MM.1S (cell line): ENCODE data around the gene KRTAP10-2.
"Not testable (repeated sequence)": the region's sequence is repeated elsewhere in the genome, so short reads cannot be mapped to it uniquely, and the experiment has no call there.

Experiments used
- DNase-seq: peaks from one replicate; pipeline ENCODE4 v3.0.0-alpha.2; 2015
- H2AFZ ChIP-seq: fragments of 300-600 bp; sonication (generic); 2 replicates; pipeline ENCODE4 v1.6.0; 2016; ENCODE audit warnings: antibody characterized with exemption, low read length
- H3F3A ChIP-seq: fragments of 300-600 bp; sonication (generic); 2 replicates; pipeline ENCODE4 v1.6.1; 2016; ENCODE audit warnings: mild to moderate bottlenecking, antibody characterized with exemption, low read length, moderate library complexity, mixed read lengths; ENCODE audit not compliant: insufficient read depth
- H3K27ac ChIP-seq: fragments of 300-600 bp; sonication (generic); 2 replicates; pipeline ENCODE4 v1.5.1; 2016; ENCODE audit warnings: mild to moderate bottlenecking, low read length
- H3K27me3 ChIP-seq: fragments of 300-600 bp; sonication (generic); replicated peaks from 2 replicates; pipeline ENCODE4 v1.6.0; 2016; ENCODE audit warnings: low read length; ENCODE audit not compliant: insufficient read depth
- H3K36me3 ChIP-seq: fragments of 300-600 bp; sonication (generic); replicated peaks from 2 replicates; pipeline ENCODE4 v1.6.1; 2016; ENCODE audit warnings: mild to moderate bottlenecking, low read length, mixed read lengths; ENCODE audit not compliant: insufficient read depth
- H3K4me1 ChIP-seq: fragments of 300-600 bp; sonication (generic); 2 replicates; pipeline ENCODE4 v1.6.1; 2016; ENCODE audit warnings: low read length, mixed read lengths
- H3K4me2 ChIP-seq: fragments of 300-600 bp; sonication (generic); 2 replicates; pipeline ENCODE4 v1.6.0; 2016; ENCODE audit warnings: low read depth, low read length
- H3K4me3 ChIP-seq: fragments of 300-600 bp; sonication (generic); 2 replicates; pipeline ENCODE4 v1.5.1; 2016; ENCODE audit warnings: low read length, mixed read lengths
- H3K79me2 ChIP-seq: fragments of 300-600 bp; sonication (generic); 2 replicates; pipeline ENCODE4 v1.6.1; 2016; ENCODE audit warnings: mixed run types, low read length, mixed read lengths
- H3K9ac ChIP-seq: fragments of 300-600 bp; sonication (generic); 2 replicates; pipeline ENCODE4 v1.6.1; 2016; ENCODE audit warnings: low read length, mixed read lengths
- H3K9me2 ChIP-seq: fragments of 300-600 bp; sonication (generic); replicated peaks from 2 replicates; pipeline ENCODE4 v1.6.1; 2016; ENCODE audit warnings: mild to moderate bottlenecking, low read length, mixed read lengths; ENCODE audit not compliant: insufficient read depth
- H3K9me3 ChIP-seq: fragments of 300-600 bp; sonication (generic); replicated peaks from 2 replicates; pipeline ENCODE4 v1.6.1; 2016; ENCODE audit warnings: mild to moderate bottlenecking, low read length, mixed read lengths; ENCODE audit not compliant: insufficient read depth
- H4K20me1 ChIP-seq: fragments of 300-600 bp; sonication (generic); 2 replicates; pipeline ENCODE4 v1.6.1; 2016; ENCODE audit warnings: mild to moderate bottlenecking, low read length, moderate library complexity, mixed read lengths; ENCODE audit not compliant: insufficient read depth
- EZH2 ChIP-seq: fragments of 300-600 bp; sonication (generic); optimal IDR thresholded peaks from 2 replicates; pipeline ENCODE3; 2017; ENCODE audit warnings: low read depth, mild to moderate bottlenecking, antibody characterized with exemption, low read length, mixed read lengths
- EZH2phosphoT487 ChIP-seq: fragments of 300-600 bp; sonication (generic); IDR thresholded peaks from 2 replicates; pipeline ENCODE4 v1.6.1; 2018; ENCODE audit warnings: antibody characterized with exemption, low read length
- TF ChIP-seq, protein P1 (sequence below): fragments of 300-600 bp; sonication (generic); IDR thresholded peaks from 2 replicates; pipeline ENCODE4 v1.5.1; 2016; ENCODE audit warnings: antibody characterized with exemption, low read length, mixed read lengths

KRTAP10-2 gene

DNA sequence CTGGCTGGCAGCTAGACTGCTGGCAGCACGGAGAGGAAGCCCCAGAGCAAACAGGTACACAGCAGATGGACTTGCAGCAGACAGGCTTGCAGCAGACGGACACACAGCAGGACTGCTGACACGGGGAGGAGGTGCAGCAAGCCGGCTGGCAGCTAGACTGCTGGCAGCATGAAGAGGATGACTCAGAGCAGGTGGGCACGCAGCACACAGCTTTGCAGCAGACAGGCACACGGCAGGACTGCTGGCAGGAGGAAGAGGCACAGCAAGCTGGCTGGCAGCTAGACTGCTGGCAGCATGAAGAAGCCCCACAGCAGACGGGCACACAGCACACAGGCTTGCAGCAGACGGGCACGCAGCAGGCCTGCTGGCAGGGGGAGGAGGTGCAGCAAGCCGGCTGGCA is 498 bp downstream of the KRTAP10-2 start:
- TF ChIP-seq, protein P1, sequence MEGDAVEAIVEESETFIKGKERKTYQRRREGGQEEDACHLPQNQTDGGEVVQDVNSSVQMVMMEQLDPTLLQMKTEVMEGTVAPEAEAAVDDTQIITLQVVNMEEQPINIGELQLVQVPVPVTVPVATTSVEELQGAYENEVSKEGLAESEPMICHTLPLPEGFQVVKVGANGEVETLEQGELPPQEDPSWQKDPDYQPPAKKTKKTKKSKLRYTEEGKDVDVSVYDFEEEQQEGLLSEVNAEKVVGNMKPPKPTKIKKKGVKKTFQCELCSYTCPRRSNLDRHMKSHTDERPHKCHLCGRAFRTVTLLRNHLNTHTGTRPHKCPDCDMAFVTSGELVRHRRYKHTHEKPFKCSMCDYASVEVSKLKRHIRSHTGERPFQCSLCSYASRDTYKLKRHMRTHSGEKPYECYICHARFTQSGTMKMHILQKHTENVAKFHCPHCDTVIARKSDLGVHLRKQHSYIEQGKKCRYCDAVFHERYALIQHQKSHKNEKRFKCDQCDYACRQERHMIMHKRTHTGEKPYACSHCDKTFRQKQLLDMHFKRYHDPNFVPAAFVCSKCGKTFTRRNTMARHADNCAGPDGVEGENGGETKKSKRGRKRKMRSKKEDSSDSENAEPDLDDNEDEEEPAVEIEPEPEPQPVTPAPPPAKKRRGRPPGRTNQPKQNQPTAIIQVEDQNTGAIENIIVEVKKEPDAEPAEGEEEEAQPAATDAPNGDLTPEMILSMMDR = no peak
- no peak for TF ChIP-seq EZH2phosphoT487
- TF ChIP-seq EZH2 = no peak
- no peak overlapping the region for H3K4me2 ChIP-seq
- no peak for DNase-seq
- no peaks in the 10 kb centered on the region for H3K9me2 ChIP-seq
- H2AFZ ChIP-seq = no peak overlapping the region
- no peaks in the 10 kb centered on the region for H3K4me1 ChIP-seq
- no peak overlapping the region for H3K27ac ChIP-seq
- no peaks in the 10 kb centered on the region for H3F3A ChIP-seq
- H3K79me2 ChIP-seq = no peaks in the 10 kb centered on the region
- no peaks in the 10 kb centered on the region for H3K9me3 ChIP-seq
- H3K4me3 ChIP-seq = no peak overlapping the region
- no peaks in the 10 kb centered on the region for H3K36me3 ChIP-seq
- H3K27me3 ChIP-seq = peaks cover 98% of the 10 kb centered on the region
- H4K20me1 ChIP-seq = no peaks in the 10 kb centered on the region
- no peak overlapping the region for H3K9ac ChIP-seq

DNA sequence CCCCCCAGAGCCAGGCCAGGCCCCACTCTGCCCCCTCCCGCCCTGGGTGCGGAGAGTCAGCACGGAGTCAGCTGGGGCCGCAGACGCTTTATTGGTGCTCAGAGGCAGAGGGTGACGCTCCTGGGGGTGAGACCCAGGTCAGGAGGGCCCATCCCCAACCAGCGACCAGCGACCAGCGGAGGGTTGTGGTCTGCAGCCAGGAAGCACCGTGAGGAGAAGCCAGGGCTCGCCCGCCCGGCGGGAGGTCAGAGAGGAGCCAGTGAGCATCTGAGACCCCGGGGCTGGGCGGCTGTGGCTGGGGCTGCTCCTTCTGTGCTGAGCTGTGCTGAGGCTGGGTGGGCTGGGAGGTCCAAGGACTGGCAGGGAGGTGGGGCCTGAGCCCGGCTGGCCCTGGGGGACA is 1.0 kb downstream of the KRTAP10-2 start:
- not testable (repeated sequence) for H3K79me2 ChIP-seq, H4K20me1 ChIP-seq, H3F3A ChIP-seq, DNase-seq, H3K27ac ChIP-seq, H3K4me1 ChIP-seq, H3K9me3 ChIP-seq, H3K9ac ChIP-seq, H2AFZ ChIP-seq, H3K9me2 ChIP-seq, H3K4me2 ChIP-seq, H3K36me3 ChIP-seq, H3K4me3 ChIP-seq
- H3K27me3 ChIP-seq = peaks cover 98% of the 10 kb centered on the region

DNA sequence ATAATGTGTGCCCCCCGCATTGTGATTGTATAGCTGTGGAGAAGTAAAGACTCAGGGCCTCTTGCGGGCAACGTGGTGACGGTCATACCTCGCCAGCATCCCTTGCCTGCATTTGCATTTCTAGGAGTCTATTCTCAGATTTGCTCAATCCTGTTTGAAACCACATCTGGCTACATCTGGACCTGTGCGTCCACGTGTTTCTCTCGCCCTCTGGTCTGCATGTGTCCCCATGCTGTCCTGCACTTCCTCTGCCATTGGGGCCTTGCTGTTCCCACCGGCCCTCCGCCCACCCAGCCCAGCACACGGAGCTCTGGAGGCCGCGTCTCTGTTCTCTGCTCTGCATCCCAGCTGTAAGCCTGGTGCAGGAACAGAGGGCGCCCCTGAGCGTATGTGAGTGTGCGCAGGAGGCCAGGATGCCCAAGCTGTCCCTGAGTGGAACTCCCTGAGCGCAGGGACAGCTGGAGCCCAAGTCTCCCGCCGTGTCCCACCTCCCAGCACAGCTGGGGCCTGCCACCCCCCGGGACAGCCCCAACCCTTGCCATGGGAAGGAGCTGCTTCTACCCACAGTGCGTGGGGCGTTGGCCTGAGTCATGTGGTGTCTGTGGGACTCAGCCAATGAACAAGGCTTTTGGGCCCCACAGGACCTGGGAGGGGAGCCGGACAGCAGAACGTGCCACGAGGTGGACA is 1.6 kb downstream of the KRTAP10-2 start:
- H3K9me2 ChIP-seq = no peaks in the 10 kb centered on the region
- no peaks in the 10 kb centered on the region for H3K79me2 ChIP-seq
- no peak overlapping the region for H3K4me3 ChIP-seq
- H3K27ac ChIP-seq = no peak overlapping the region
- H3K9me3 ChIP-seq = no peaks in the 10 kb centered on the region
- H3K4me1 ChIP-seq = no peaks in the 10 kb centered on the region
- DNase-seq = no peak
- no peak for TF ChIP-seq EZH2
- TF ChIP-seq, protein P1 = no peak
- TF ChIP-seq EZH2phosphoT487 = no peak
- H3K36me3 ChIP-seq = no peaks in the 10 kb centered on the region
- H3K4me2 ChIP-seq = no peak overlapping the region
- peaks cover 95% of the 10 kb centered on the region for H3K27me3 ChIP-seq
- no peaks in the 10 kb centered on the region for H3F3A ChIP-seq
- no peak overlapping the region for H2AFZ ChIP-seq
- H3K9ac ChIP-seq = no peak overlapping the region
- H4K20me1 ChIP-seq = no peaks in the 10 kb centered on the region

DNA sequence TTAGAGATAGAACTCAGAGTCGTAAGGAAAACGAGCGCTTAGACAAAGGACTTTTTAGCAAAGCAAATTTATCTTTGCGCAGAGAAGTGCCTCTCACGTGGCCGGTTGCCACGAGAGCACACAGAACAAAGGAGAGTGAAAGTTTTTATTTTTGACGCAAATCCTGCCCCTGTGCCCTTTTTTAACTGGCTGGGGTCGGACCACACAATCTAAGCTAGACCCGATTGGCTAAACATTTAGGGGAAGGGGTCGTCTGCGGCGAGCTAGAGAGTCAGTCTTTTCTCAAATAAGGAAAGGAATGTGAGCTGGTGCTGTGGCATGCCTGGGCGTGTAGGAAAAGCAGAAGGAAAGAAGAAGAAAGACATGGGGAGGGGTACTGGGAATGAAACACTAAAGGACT is 2.4 kb downstream of the KRTAP10-2 start:
- H4K20me1 ChIP-seq = no peaks in the 10 kb centered on the region
- no peaks in the 10 kb centered on the region for H3F3A ChIP-seq
- TF ChIP-seq, protein P1 = no peak
- no peak for TF ChIP-seq EZH2phosphoT487
- TF ChIP-seq EZH2 = no peak
- H3K36me3 ChIP-seq = no peaks in the 10 kb centered on the region
- H3K4me3 ChIP-seq = no peak overlapping the region
- no peak overlapping the region for H3K4me2 ChIP-seq
- H3K27ac ChIP-seq = no peak overlapping the region
- H3K27me3 ChIP-seq = peaks cover 95% of the 10 kb centered on the region
- no peaks in the 10 kb centered on the region for H3K9me2 ChIP-seq
- no peak overlapping the region for H3K9ac ChIP-seq
- H3K4me1 ChIP-seq = no peaks in the 10 kb centered on the region
- H2AFZ ChIP-seq = no peak overlapping the region
- no peaks in the 10 kb centered on the region for H3K79me2 ChIP-seq
- no peaks in the 10 kb centered on the region for H3K9me3 ChIP-seq
- DNase-seq = no peak
